NCI-H2107 (cell line): ENCODE data around the gene CSRNP2.
"Not testable (repeated sequence)": the region's sequence is repeated elsewhere in the genome, so short reads cannot be mapped to it uniquely, and the experiment has no call there.

Experiments used
- DNase-seq: peaks from one replicate; lab custom pipeline; 2025; lab: John Stamatoyannopoulos, UW

Gene CSRNP2

GRCh38 chr12:51027342-51027835, 56.0 kb downstream of the CSRNP2 start:
- no peak for DNase-seq

- peak; percentile 96 for DNase-seq
Measured at GRCh38 chr12:51025836-51026638, 57.4 kb downstream of the CSRNP2 start, which contains the start of gene SLC11A2. Gene SLC11A2, minus strand, starts transcription at chr12:51026384. Its CDS starts 15,656 bp downstream, at chr12:51010728.

GRCh38 chr12:51025338-51025835, 58.0 kb downstream of the CSRNP2 start:
- DNase-seq = no peak

- DNase-seq = no peak
Measured at GRCh38 chr12:51023625-51024382, 59.6 kb downstream of the CSRNP2 start.

GRCh38 chr12:51021694-51022093, 61.7 kb downstream of the CSRNP2 start:
- no peak for DNase-seq

GRCh38 chr12:51020448-51021182, 62.8 kb downstream of the CSRNP2 start:
- DNase-seq = no peak

- no peak for DNase-seq
Measured at GRCh38 chr12:51019927-51020326, 63.5 kb downstream of the CSRNP2 start.

GRCh38 chr12:51018956-51019355, 64.4 kb downstream of the CSRNP2 start:
- DNase-seq = no peak

GRCh38 chr12:51017452-51017851, 65.9 kb downstream of the CSRNP2 start:
- DNase-seq = no peak

- not testable (repeated sequence) for DNase-seq
Measured at GRCh38 chr12:51014467-51014866, 68.9 kb downstream of the CSRNP2 start.

GRCh38 chr12:51013441-51013840, 70.0 kb downstream of the CSRNP2 start:
- DNase-seq = no peak

GRCh38 chr12:51012570-51013236, 70.7 kb downstream of the CSRNP2 start:
- DNase-seq = no peak

- DNase-seq = no peak
Measured at GRCh38 chr12:51011955-51012354, 71.4 kb downstream of the CSRNP2 start.
